GM12878 (cell line): Measurements from ENCODE around the gene MOBP.

ENCODE experiments used
- TBL1XR1 ChIP-seq: IDR thresholded peaks from 2 replicates; pipeline ENCODE4 v1.6.1; 2012; ENCODE audit warnings: low read depth, low read length, improper control_type of control experiment
- TCF12 ChIP-seq: IDR thresholded peaks from 2 replicates; pipeline ENCODE4 v1.6.1; 2011; ENCODE audit warnings: low read depth, mild to moderate bottlenecking, low read length
- TF ChIP-seq, protein P1 (sequence below): IDR thresholded peaks from 2 replicates; pipeline ENCODE4 v1.6.1; 2012; ENCODE audit warnings: low read depth, low read length, improper control_type of control experiment

DNA sequence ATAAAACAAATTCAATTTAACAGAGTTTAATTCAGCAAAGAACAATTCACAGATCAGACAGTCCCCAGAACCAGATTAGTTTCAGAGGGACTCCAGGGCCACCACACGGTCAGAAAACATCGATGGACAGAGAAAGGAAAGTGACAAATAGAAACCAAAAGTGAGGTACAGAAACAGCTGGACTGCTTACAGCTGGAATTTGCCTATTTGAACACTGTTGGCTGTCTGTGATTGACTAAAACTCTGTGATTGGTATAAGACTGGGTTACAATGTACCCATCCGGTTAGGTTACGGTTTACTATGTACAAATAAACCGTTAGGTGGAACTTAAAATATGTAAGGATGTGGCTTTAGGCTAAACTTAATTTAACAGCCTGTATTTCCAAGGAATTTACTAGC lies 30.3 kb downstream of the MOBP start:
- TF ChIP-seq TBL1XR1, result no peak
- no peak for TF ChIP-seq TCF12
- TF ChIP-seq, protein P1, sequence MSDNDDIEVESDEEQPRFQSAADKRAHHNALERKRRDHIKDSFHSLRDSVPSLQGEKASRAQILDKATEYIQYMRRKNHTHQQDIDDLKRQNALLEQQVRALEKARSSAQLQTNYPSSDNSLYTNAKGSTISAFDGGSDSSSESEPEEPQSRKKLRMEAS, result no peak
